GM21526 (cell line): ENCODE measurements around the gene FAM131A.

ENCODE experiments used
- ATAC-seq: cut with Tn5 transposase; IDR thresholded peaks from one replicate; pipeline ENCODE4 v1.9.1; 2021; ENCODE audit warnings: moderate library complexity; ENCODE audit not compliant: unreplicated experiment, low FRiP score

The FAM131A gene, protein sequence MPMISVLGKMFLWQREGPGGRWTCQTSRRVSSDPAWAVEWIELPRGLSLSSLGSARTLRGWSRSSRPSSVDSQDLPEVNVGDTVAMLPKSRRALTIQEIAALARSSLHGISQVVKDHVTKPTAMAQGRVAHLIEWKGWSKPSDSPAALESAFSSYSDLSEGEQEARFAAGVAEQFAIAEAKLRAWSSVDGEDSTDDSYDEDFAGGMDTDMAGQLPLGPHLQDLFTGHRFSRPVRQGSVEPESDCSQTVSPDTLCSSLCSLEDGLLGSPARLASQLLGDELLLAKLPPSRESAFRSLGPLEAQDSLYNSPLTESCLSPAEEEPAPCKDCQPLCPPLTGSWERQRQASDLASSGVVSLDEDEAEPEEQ

DNA sequence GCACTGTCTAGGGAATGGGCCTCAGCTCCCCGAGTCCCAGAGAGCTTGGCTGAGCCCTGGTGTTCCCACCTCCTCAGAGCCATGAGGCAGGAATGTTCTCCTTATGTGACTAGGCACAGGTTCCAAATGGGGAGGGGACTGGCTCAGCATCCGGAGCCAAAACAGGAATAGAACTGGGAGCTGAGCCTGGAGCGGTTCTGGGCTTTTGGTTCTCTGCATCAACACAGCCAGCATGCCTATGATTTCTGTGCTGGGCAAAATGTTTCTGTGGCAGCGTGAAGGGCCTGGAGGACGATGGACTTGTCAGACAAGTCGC lies at the start of gene FAM131A:
FAM131A (plus strand) TSS at position 202 of the 316 bp plus-strand sequence; CDS start at position 233, 31 bp downstream.
- ATAC-seq, result no peak

- ATAC-seq, result no peak
Observed at GRCh38 chr3:184289426-184289938, 47.9 kb upstream of the FAM131A start.

GRCh38 chr3:184290331-184290730 lies 47.1 kb upstream of the FAM131A start:
- no peak for ATAC-seq

GRCh38 chr3:184291044-184291737 lies 46.2 kb upstream of the FAM131A start:
- no peak for ATAC-seq

DNA sequence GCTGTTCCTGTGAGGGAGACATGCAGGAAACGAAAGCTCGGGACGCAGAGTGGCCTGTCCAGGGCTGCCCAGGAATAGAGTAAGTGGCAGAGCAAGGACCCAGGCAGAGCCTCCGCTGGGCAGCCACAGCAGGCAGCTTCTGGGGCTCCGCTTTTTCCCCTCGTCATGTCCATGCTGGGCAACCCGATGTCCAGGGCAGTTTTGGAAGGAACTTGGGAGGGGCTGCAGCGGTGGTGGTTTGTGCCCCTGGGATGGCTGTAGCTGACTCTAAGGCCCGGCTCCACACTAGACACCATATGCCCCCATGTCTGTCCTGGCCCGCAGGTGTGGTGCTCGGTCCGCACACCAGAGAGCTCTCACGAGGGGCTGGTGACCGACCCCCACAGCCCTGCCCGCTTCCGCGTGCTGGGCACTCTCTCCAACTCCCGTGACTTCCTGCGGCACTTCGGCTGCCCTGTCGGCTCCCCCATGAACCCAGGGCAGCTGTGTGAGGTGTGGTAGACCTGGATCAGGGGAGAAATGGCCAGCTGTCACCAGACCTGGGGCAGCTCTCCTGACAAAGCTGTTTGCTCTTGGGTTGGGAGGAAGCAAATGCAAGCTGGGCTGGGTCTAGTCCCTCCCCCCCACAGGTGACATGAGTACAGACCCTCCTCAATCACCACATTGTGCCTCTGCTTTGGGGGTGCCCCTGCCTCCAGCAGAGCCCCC lies 45.5 kb upstream of the FAM131A start:
- no peak for ATAC-seq

GRCh38 chr3:184295771-184296170 lies 41.6 kb upstream of the FAM131A start:
- no peak for ATAC-seq

- ATAC-seq, result no peak
Observed at GRCh38 chr3:184296616-184297015, 40.8 kb upstream of the FAM131A start.

DNA sequence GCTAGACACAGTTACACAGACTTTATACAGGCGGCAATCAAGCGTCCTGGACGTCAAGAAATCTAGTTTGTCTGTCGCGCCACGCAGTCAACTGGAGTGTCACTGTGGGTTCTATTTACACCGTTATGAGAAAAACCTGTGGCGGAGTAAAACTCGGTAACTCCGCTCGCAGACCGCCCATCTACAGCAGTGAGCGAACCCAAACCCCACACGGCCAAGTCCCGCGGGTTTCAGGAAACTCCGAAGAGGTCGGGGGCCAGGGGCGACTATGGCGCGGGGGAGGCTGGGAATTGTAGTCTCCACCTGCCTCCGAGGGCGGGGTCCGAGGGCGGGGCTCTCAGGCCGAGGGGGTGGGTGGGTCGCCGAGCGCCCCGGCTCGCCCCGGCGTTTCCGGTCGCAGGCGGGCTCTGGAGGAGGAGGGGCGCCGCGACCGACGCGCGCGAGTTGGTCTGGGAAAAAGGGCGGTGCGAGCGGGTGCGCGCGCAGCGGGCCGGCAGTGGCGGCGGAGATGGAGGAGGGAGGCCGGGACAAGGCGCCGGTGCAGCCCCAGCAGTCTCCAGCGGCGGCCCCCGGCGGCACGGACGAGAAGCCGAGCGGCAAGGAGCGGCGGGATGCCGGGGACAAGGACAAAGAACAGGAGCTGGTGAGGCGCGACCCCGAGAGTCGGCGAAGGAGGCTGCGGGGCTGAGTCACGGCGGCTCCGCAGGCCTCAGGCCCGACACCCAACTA lies 38.5 kb upstream of the FAM131A start, which contains the start of gene PSMD2:
PSMD2 (plus strand) TSS at position 483 of the 729 bp plus-strand sequence; CDS start at position 509, 26 bp downstream.
- ATAC-seq, result peak; percentile 88

DNA sequence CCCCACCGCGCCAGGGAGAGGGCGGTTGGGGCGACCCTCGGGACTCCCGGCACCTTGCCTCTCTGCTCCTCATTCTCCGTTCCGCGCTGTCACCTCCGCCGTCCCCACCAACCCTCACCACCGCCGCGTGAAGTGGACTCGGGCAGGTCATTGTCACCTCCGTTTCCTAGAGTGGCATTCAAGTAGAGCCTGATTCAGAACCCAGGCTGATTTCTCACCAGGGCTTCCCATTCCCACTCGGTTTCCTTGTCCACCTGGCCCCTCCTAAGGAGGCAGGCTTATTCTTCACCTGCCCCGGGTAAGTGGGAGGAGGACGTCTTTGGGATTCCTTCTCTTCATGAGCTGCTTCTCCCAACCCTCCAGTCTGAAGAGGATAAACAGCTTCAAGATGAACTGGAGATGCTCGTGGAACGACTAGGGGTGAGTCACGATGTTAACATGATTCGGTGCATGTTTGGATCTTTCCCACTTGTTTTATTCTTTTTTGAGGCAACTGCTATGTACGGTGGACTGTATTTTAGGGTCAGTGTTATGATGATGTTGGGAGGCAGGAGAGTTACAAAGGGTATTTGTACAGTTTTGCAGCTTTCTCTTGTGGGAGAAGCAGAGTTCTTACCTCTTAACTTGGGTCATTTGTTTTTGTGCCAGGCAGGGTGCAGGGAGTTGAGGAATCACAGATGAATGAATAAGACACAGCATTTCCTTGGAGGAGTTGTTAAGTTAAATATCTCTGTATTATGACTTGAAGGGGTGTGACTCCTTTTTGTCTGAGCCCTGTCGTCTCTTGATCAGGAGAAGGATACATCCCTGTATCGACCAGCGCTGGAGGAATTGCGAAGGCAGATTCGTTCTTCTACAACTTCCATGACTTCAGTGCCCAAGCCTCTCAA lies 37.7 kb upstream of the FAM131A start:
- no peak for ATAC-seq

- no peak for ATAC-seq
Observed at GRCh38 chr3:184300378-184300720, 37.1 kb upstream of the FAM131A start.

DNA sequence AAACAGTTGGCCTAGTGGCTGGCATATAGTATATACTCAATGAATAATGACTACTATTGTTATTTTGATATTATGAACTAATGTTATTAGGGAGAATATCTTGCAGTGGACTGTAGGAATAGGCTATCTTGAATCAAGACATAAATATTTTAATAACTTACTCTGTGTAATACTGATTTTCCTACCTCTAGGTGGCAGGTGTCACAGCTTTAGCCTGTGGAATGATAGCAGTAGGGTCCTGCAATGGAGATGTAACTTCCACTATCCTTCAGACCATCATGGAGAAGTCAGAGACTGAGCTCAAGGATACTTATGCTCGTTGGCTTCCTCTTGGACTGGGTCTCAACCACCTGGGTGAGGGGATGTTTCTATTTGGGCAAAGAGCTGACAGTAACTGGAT lies 31.8 kb upstream of the FAM131A start:
- ATAC-seq, result no peak

DNA sequence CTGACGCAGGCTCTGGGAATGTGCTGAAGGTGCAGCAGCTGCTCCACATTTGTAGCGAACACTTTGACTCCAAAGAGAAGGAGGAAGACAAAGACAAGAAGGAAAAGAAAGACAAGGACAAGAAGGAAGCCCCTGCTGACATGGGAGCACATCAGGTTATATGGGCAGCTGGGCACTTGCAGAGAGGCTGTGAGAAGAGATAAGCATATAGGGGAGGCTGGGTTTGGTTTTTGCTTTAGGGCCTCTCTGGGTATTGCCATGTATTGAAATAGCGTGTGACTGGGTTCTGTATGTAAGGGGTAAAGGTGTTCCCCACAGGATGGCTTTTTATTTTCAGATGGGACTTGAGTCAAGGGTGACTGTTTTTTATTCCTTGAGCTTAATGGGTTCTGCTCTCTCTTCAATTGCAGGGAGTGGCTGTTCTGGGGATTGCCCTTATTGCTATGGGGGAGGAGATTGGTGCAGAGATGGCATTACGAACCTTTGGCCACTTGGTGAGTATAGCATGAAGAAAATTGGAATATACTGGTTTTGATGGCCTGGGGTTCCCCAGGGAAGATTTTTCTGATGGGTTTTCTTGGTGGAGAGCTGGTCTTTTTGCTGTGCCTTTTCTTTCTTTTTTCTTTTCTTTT lies 30.9 kb upstream of the FAM131A start:
- ATAC-seq, result no peak

- no peak for ATAC-seq
Observed at GRCh38 chr3:184307915-184308314, 29.5 kb upstream of the FAM131A start.

GRCh38 chr3:184308744-184309143 lies 28.7 kb upstream of the FAM131A start:
- ATAC-seq, result no peak

- no peak for ATAC-seq
Observed at GRCh38 chr3:184311633-184312032, 25.8 kb upstream of the FAM131A start.

GRCh38 chr3:184314363-184314699 lies 23.1 kb upstream of the FAM131A start, which contains the start of gene EIF4G1:
TSS of gene EIF4G1 (plus strand) at chr3:184314606. CDS start at chr3:184315797, 1,191 bp downstream.
- ATAC-seq, result peak; percentile 77

GRCh38 chr3:184314700-184315542 lies 22.5 kb upstream of the FAM131A start:
- ATAC-seq, result peak; percentile 29

DNA sequence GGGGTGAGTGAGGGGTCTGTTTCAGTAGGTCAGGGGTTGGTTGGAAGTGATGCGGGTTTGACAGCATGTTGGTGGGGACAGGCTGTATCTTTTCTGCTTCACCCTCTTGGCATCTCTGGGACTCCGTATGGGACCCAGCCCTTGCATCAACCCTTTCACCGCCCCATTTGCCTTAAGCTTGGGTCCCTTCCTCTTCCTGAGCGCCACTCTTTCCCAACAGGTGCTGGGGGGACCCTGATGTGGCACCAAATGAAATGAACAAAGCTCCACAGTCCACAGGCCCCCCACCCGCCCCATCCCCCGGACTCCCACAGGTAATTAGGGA lies 21.9 kb upstream of the FAM131A start:
- peak; percentile 4 for ATAC-seq
